ENCODE data around the gene TTC24. TPM values are rescaled to one million over a fixed set of nuclear protein-coding genes. Genes with fewer than 3 reads are reported as not detected.

Gene TTC24
- total RNA-seq, 4 donors from 2014 or later: not detected

- peaks cover 0 to 9% (median 0%) of the 10 kb centered on the region in 4 donors for H3K36me3 ChIP-seq
- WGBS, 2 donors (ENCODE audit: low coverage in 1 of 2): 93 to 94% methylated on average over 3 to 4 of the region's 4 CpGs
- H3K27me3 ChIP-seq: no peaks in the 10 kb centered on the region
- H3K4me1 ChIP-seq: peaks cover 9 to 20% (median 17%) of the 10 kb centered on the region in 4 donors
- intact Hi-C loops (cut with DNase I; ENCODE audit: low total_unique reads) (no loop called here), in situ Hi-C loops (cut with MboI; ENCODE audit: low pct_ligation_motif_present in 1 of 4, low pct_unique_long_range_greater_than_20kb in 1 of 4, low sequenced_read_pairs in 3 of 4) (no loop called here)
- H3K4me3 ChIP-seq: no peak overlapping the region
- no peaks in the 10 kb centered on the region for H3K9me3 ChIP-seq
- H3K27ac ChIP-seq: no peak overlapping the region
- DNase-seq: no peak
- no peak for TF ChIP-seq EP300 (IDR thresholded peaks at IDR 0.05; ENCODE audit: low read depth)
- no peak for TF ChIP-seq CTCF (IDR thresholded peaks at IDR 0.05)
- no peak for TF ChIP-seq POLR2AphosphoS5 (IDR thresholded peaks at IDR 0.05)
- TF ChIP-seq POLR2A (IDR thresholded peaks at IDR 0.05): no peak
These were observed 19.4 kb downstream of the TTC24 start for GRCh38 chr1:156598731-156599432.

GRCh38 chr1:156599811-156600210, 20.3 kb downstream of the TTC24 start:
- H3K27me3 ChIP-seq: no peaks in the 10 kb centered on the region
- peak in 2 of 5 experiments; percentile 12 to 15 for TF ChIP-seq CTCF (IDR thresholded peaks at IDR 0.05)
- TF ChIP-seq POLR2A (IDR thresholded peaks at IDR 0.05): no peak
- TF ChIP-seq EP300 (IDR thresholded peaks at IDR 0.05; ENCODE audit: low read depth): no peak
- no peak for TF ChIP-seq POLR2AphosphoS5 (IDR thresholded peaks at IDR 0.05)
- no peaks in the 10 kb centered on the region for H3K9me3 ChIP-seq
- peaks cover 0 to 9% (median 0%) of the 10 kb centered on the region in 4 donors for H3K36me3 ChIP-seq
- intact Hi-C loops (cut with DNase I; ENCODE audit: low total_unique reads) (no loop called here), in situ Hi-C loops (cut with MboI; ENCODE audit: low pct_ligation_motif_present in 1 of 4, low pct_unique_long_range_greater_than_20kb in 1 of 4, low sequenced_read_pairs in 3 of 4) (loop anchor here in 3 of 4 donors (10.0 to 25.0 kb wide), 3 partner anchors 125 to 213 kb away; no protein-coding TSS in a partner anchor)
- no peak overlapping the region for H3K4me3 ChIP-seq
- H3K27ac ChIP-seq: no peak overlapping the region
- H3K4me1 ChIP-seq: peaks cover 9 to 20% (median 17%) of the 10 kb centered on the region in 4 donors
- WGBS, 2 donors (ENCODE audit: low coverage in 1 of 2): 50 to 67% methylated on average over 2 to 3 of the region's 3 CpGs
- no peak for DNase-seq

GRCh38 chr1:156600733-156601121, 21.2 kb downstream of the TTC24 start:
- peak overlapping the region; percentile 52 to 88 (median 64) for H3K4me3 ChIP-seq
- H3K27ac ChIP-seq: peak overlapping the region; percentile 81 to 85 (median 83)
- intact Hi-C loops (cut with DNase I; ENCODE audit: low total_unique reads): no loop called here
- peaks cover 0 to 7% (median 0%) of the 10 kb centered on the region in 4 donors for H3K36me3 ChIP-seq
- H3K27me3 ChIP-seq: no peaks in the 10 kb centered on the region
- in situ Hi-C loops (cut with MboI; ENCODE audit: low pct_ligation_motif_present in 1 of 4, low pct_unique_long_range_greater_than_20kb in 1 of 4, low sequenced_read_pairs in 3 of 4): loop anchor here in 3 of 4 donors (10.0 to 25.0 kb wide), 3 partner anchors 126 to 213 kb away; no protein-coding TSS in a partner anchor
- DNase-seq: no peak
- H3K4me1 ChIP-seq: peaks cover 9 to 20% (median 17%) of the 10 kb centered on the region in 4 donors
- TF ChIP-seq POLR2A (IDR thresholded peaks at IDR 0.05): no peak
- TF ChIP-seq EP300 (IDR thresholded peaks at IDR 0.05; ENCODE audit: low read depth): no peak
- no peak for TF ChIP-seq CTCF (IDR thresholded peaks at IDR 0.05)
- no peak for TF ChIP-seq POLR2AphosphoS5 (IDR thresholded peaks at IDR 0.05)
- H3K9me3 ChIP-seq: no peaks in the 10 kb centered on the region
- 1 to 13% methylated on average over 3 to 13 of the region's 13 CpGs for WGBS, 2 donors (ENCODE audit: low coverage in 1 of 2)

- no peaks in the 10 kb centered on the region for H3K27me3 ChIP-seq
- H3K36me3 ChIP-seq: peaks cover 0 to 2% (median 0%) of the 10 kb centered on the region in 4 donors
- H3K27ac ChIP-seq: peak within 1 kb of the TSS; percentile 81 to 85 (median 83)
- TF ChIP-seq POLR2A (IDR thresholded peaks at IDR 0.05) (peak; percentile 42), POLR2AphosphoS5 (IDR thresholded peaks at IDR 0.05) (peak; percentile 34 to 62 (median 42)), EP300 (IDR thresholded peaks at IDR 0.05; ENCODE audit: low read depth) (no peak), CTCF (IDR thresholded peaks at IDR 0.05) (no peak)
- H3K4me1 ChIP-seq: peaks cover 9 to 20% (median 17%) of the 10 kb centered on the region in 4 donors
- peak within 1 kb of the TSS; percentile 52 to 88 (median 64) for H3K4me3 ChIP-seq
- WGBS, 2 donors (ENCODE audit: low coverage in 1 of 2): 0% methylated on average over 1 to 35 of the region's 35 CpGs
- in situ Hi-C loops (cut with MboI; ENCODE audit: low pct_ligation_motif_present in 1 of 4, low pct_unique_long_range_greater_than_20kb in 1 of 4, low sequenced_read_pairs in 3 of 4) (loop anchor here in 3 of 4 donors (10.0 to 25.0 kb wide), 3 partner anchors 126 to 214 kb away; no protein-coding TSS in a partner anchor), intact Hi-C loops (cut with DNase I; ENCODE audit: low total_unique reads) (no loop called here)
- peak; percentile 79 for DNase-seq
- no peaks in the 10 kb centered on the region for H3K9me3 ChIP-seq
These were observed 21.8 kb downstream of the TTC24 start, which contains the start of gene GPATCH4 for GRCh38 chr1:156601122-156601830. TSS of gene GPATCH4 (minus strand) at chr1:156601479.
